HepG2 (cell line): Measurements from ENCODE around the gene ZNF562. TPM values are rescaled to one million over a fixed set of nuclear protein-coding genes. Genes with fewer than 3 reads are reported as not detected.

Source experiments
- EEA1 ChIP-seq: sonication (generic); formaldehyde crosslinking; IDR thresholded peaks from 2 replicates; pipeline ENCODE4 v1.5.1; 2020; ENCODE audit warnings: mild to moderate bottlenecking, missing genetic modification reagents, borderline replicate concordance
- GTF2F1 ChIP-seq: fragments of 150-350 bp; IDR thresholded peaks from 2 replicates; pipeline ENCODE4 v1.6.1; 2014; ENCODE audit warnings: low read length
- GTF3A ChIP-seq: sonication (generic); formaldehyde crosslinking; conservative IDR thresholded peaks from 2 replicates; pipeline ENCODE4 v1.4.0; 2020; ENCODE audit warnings: mild to moderate bottlenecking, missing genetic modification reagents
- JARID2 ChIP-seq: sonication (generic); formaldehyde crosslinking; IDR thresholded peaks from 2 replicates; pipeline ENCODE4 v1.8.1; 2023; ENCODE audit warnings: missing genetic modification reagents, inconsistent platforms; ENCODE audit not compliant: insufficient replicate concordance
- JUNB ChIP-seq: sonication (generic); formaldehyde crosslinking; IDR thresholded peaks from 2 replicates; pipeline ENCODE4 v1.8.0; 2022; ENCODE audit warnings: missing genetic modification reagents, mild to moderate bottlenecking, borderline replicate concordance
- MEIS2 ChIP-seq: sonication (generic); formaldehyde crosslinking; IDR thresholded peaks from 2 replicates; pipeline ENCODE4 v1.9.0; 2021; ENCODE audit warnings: mild to moderate bottlenecking, missing genetic modification reagents
- MZF1 ChIP-seq: sonication (generic); formaldehyde crosslinking; IDR thresholded peaks from 2 replicates; pipeline ENCODE4 v1.8.1; 2023; ENCODE audit warnings: mild to moderate bottlenecking, missing genetic modification reagents, borderline replicate concordance
- NKX3-1 ChIP-seq: sonication (generic); formaldehyde crosslinking; IDR thresholded peaks from 2 replicates; pipeline ENCODE4 v1.5.0; 2020; ENCODE audit warnings: missing genetic modification reagents
- POLR2AphosphoS5 ChIP-seq: IDR thresholded peaks from 2 replicates; pipeline ENCODE4 v1.6.1; 2012; ENCODE audit warnings: low read depth, low read length
- RBM22 ChIP-seq: fragments of 200-400 bp; formaldehyde crosslinking; optimal IDR thresholded peaks from 2 replicates; pipeline ENCODE3; 2017; ENCODE audit warnings: mild to moderate bottlenecking, low read length, moderate library complexity
- REPIN1 ChIP-seq: sonication (generic); formaldehyde crosslinking; IDR thresholded peaks from 2 replicates; pipeline ENCODE4 v1.8.0; 2022; ENCODE audit warnings: missing genetic modification reagents, low read depth, mild to moderate bottlenecking, borderline replicate concordance
- SMC3 ChIP-seq: IDR thresholded peaks from 2 replicates; pipeline ENCODE4 v1.6.1; 2011; ENCODE audit warnings: low read length, improper control_type of control experiment
- SRSF4 ChIP-seq: fragments of 200-400 bp; formaldehyde crosslinking; IDR thresholded peaks from one replicate; pipeline ENCODE4 v1.6.1; 2018; ENCODE audit warnings: mild to moderate bottlenecking, low read depth, low read length, moderate library complexity; ENCODE audit not compliant: poor library complexity, severe bottlenecking
- SRY ChIP-seq: sonication (generic); formaldehyde crosslinking; IDR thresholded peaks from 2 replicates; pipeline ENCODE4 v1.8.0; 2022; ENCODE audit warnings: mild to moderate bottlenecking, missing genetic modification reagents
- TCF12 ChIP-seq, 2 experiments: fragments of 450-650 bp in 1 of 2; sonication (generic) in 1 of 2; formaldehyde crosslinking in 1 of 2; IDR thresholded peaks; 2 replicates each; pipeline versions ENCODE4 v1.6.1 to v1.8.0; 2017 to 2022; ENCODE audit warnings: antibody characterized with exemption in 1 of 2, mild to moderate bottlenecking in 1 of 2, missing genetic modification reagents in 1 of 2, moderate library complexity in 1 of 2
- TEAD3 ChIP-seq: optimal IDR thresholded peaks from 2 replicates; pipeline ENCODE3; 2016; ENCODE audit warnings: borderline replicate concordance
- ZBTB7B ChIP-seq: sonication (generic); formaldehyde crosslinking; IDR thresholded peaks from 2 replicates; pipeline ENCODE4 v1.4.0; 2020; ENCODE audit warnings: missing genetic modification reagents
- ZFP36L2 ChIP-seq: sonication (generic); formaldehyde crosslinking; IDR thresholded peaks from 2 replicates; pipeline ENCODE4 v1.4.0; 2020; ENCODE audit warnings: missing genetic modification reagents
- ZNF180 ChIP-seq: sonication (generic); formaldehyde crosslinking; IDR thresholded peaks from 2 replicates; pipeline ENCODE4 v1.4.0; 2020; ENCODE audit warnings: low read depth, missing genetic modification reagents, borderline replicate concordance
- ZNF264 ChIP-seq: sonication (generic); formaldehyde crosslinking; IDR thresholded peaks from 2 replicates; pipeline ENCODE4 v1.4.0; 2020; ENCODE audit warnings: missing genetic modification reagents
- ZNF431 ChIP-seq: sonication (generic); formaldehyde crosslinking; IDR thresholded peaks from 2 replicates; pipeline ENCODE4 v1.9.0; 2022; ENCODE audit warnings: missing genetic modification reagents, low read depth, mild to moderate bottlenecking, borderline replicate concordance
- ZNF619 ChIP-seq: sonication (generic); formaldehyde crosslinking; IDR thresholded peaks from 2 replicates; pipeline ENCODE4 v1.4.0; 2020; ENCODE audit warnings: mild to moderate bottlenecking, missing genetic modification reagents
- ZNF644 ChIP-seq: IDR thresholded peaks from 2 replicates; pipeline ENCODE4 v1.6.1; 2016; ENCODE audit warnings: low read depth
- ZNF672 ChIP-seq: sonication (generic); formaldehyde crosslinking; IDR thresholded peaks from 2 replicates; pipeline ENCODE4 v1.8.1; 2022; ENCODE audit warnings: missing genetic modification reagents
- ZNF720 ChIP-seq: sonication (generic); formaldehyde crosslinking; IDR thresholded peaks from 2 replicates; pipeline ENCODE4 v1.4.0; 2020; ENCODE audit warnings: missing genetic modification reagents
- ZNF782 ChIP-seq: sonication (generic); formaldehyde crosslinking; IDR thresholded peaks from 2 replicates; pipeline ENCODE4 v1.4.0; 2020; ENCODE audit warnings: missing genetic modification reagents, mild to moderate bottlenecking, borderline replicate concordance
- ZNF850 ChIP-seq: sonication (generic); formaldehyde crosslinking; conservative IDR thresholded peaks from 2 replicates; pipeline ENCODE4 v1.9.0; 2021; ENCODE audit warnings: mild to moderate bottlenecking, missing genetic modification reagents
- polyA plus RNA-seq, 8 experiments: library from polyadenylated mRNA; depleted of rRNA in 3 of 8; stranded (reverse) in 7 of 8; unstranded in 1 of 8; fragments of >200 nt; fragmentation: Illumina TruSeq in 4 of 8; extraction: Trizol in 4 of 8; gene quantifications; 2 replicates each; pipeline versions ENCODE4 v1.2.1 to v1.2.3, GENCODE V29; 2011 to 2016; ENCODE audit warnings: low read depth in 4 of 8, missing spikeins in 1 of 8, mixed read lengths in 1 of 8; ENCODE audit not compliant: insufficient read depth in 1 of 8
- total RNA-seq, 5 experiments: library from RNA; depleted of rRNA; stranded (reverse); fragments of >200 nt; fragmentation: Illumina TruSeq; extraction: Trizol; gene quantifications; 2 replicates each; pipeline ENCODE4 v1.2.3, GENCODE V29; 2016; ENCODE audit warnings: low read depth in 1 of 5
- TF ChIP-seq, protein P1 (sequence below): IDR thresholded peaks from 2 replicates; pipeline ENCODE4 v1.6.1; 2016; ENCODE audit warnings: missing compliant biosample characterization, missing genetic modification reagents, borderline replicate concordance
- TF ChIP-seq, protein P2 (sequence below): fragments of 450-650 bp; IDR thresholded peaks from 2 replicates; pipeline ENCODE4 v1.6.1; 2016

The ZNF562 gene
- total and polyA plus RNA-seq, 2 of the 13 experiments (the other 11 are each of a cell fraction or from before 2014, with no cell fraction given), result 13.1 to 32.7 TPM

DNA sequence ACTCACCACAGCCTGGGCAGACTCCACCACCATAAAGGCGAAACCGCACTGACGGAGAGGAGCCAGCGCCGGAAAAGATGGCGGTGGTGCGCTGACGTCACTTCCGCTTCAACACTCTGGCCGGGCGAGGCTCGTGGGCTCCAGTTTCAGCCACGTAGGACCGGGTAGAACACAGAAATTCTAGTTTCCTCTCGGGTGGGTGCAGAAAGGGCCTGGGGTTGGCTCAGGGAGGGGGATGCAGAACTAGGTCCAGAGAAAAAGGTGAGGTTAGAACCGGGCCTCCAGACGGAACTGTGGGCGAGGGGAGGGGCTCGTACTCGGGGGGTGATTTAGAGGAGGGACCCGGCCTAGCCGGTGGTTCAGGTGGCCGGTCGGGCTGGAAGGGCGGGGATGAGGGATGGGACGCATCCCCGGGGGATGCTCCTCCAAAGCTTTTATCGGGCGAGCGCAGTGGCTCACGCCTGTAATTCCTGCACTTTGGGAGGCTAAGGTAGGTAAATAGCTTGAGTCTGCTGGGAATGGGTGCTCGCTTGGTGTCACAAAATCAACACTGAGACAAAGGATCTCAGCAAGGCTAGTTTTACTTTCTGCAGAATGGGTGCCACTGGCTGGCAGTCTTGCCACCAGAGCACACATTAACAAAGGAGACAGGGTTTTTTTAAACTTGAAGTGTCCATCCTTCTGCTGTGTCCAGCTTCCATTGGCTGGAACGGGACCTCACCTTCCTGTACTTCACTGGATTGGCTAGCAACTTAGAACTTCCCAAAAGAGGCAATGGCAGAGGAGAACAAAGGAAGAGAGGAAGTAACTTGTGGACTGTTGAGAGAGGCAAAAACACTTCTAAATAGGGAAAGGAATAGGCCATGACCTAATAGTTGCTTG, 53.5 kb downstream of the ZNF562 start, which contains the start of gene ZNF561 (continued):
- TF ChIP-seq ZNF619 (CRISPR knock-in tag) (peak; percentile 6), JARID2 (CRISPR knock-in tag) (no peak), RBM22 (no peak), NKX3-1 (CRISPR knock-in tag) (no peak; the same call in 1 of the 2 replicates), ZFP36L2 (CRISPR knock-in tag) (no peak), SRY (CRISPR knock-in tag) (no peak), SMC3 (peak; percentile 12; the same call in 1 of the 2 replicates), ZNF180 (CRISPR knock-in tag) (0 out of 2 replicates have a peak, but pooled peaks have one; percentile 55), SRSF4 (no peak), REPIN1 (no peak), ZBTB7B (CRISPR knock-in tag) (no peak; the same call in 1 of the 2 replicates), ZNF850 (CRISPR knock-in tag) (no peak; the same call in 1 of the 2 replicates), MZF1 (CRISPR knock-in tag) (no peak), ZNF644 (no peak), ZNF264 (peak; percentile 31; the same call in 1 of the 2 replicates), ZNF672 (no peak), GTF2F1 (no peak), POLR2AphosphoS5 (peak; percentile 66), ZNF720 (no peak), ZNF782 (CRISPR knock-in tag) (no peak), GTF3A (CRISPR knock-in tag) (no peak), TCF12 (IDR thresholded peaks at IDR 0.05) (no peak), TCF12 (CRISPR knock-in tag; IDR thresholded peaks at IDR 0.05) (peak; percentile 50), ZNF431 (CRISPR knock-in tag) (no peak), EEA1 (CRISPR knock-in tag) (no peak), TEAD3 (CRISPR knock-in tag) (no peak), MEIS2 (CRISPR knock-in tag) (0 out of 2 replicates have a peak, but pooled peaks have one; percentile 72), JUNB (CRISPR knock-in tag) (peak; percentile 69; the same call in 1 of the 2 replicates)
- TF ChIP-seq, protein P1, sequence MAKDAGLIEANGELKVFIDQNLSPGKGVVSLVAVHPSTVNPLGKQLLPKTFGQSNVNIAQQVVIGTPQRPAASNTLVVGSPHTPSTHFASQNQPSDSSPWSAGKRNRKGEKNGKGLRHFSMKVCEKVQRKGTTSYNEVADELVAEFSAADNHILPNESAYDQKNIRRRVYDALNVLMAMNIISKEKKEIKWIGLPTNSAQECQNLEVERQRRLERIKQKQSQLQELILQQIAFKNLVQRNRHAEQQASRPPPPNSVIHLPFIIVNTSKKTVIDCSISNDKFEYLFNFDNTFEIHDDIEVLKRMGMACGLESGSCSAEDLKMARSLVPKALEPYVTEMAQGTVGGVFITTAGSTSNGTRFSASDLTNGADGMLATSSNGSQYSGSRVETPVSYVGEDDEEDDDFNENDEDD, result no peak
- TF ChIP-seq, protein P2, sequence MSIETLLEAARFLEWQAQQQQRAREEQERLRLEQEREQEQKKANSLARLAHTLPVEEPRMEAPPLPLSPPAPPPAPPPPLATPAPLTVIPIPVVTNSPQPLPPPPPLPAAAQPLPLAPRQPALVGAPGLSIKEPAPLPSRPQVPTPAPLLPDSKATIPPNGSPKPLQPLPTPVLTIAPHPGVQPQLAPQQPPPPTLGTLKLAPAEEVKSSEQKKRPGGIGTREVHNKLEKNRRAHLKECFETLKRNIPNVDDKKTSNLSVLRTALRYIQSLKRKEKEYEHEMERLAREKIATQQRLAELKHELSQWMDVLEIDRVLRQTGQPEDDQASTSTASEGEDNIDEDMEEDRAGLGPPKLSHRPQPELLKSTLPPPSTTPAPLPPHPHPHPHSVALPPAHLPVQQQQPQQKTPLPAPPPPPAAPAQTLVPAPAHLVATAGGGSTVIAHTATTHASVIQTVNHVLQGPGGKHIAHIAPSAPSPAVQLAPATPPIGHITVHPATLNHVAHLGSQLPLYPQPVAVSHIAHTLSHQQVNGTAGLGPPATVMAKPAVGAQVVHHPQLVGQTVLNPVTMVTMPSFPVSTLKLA, result no peak
